NK-92 (cell line): ENCODE data around the gene RIPK4.

Experiments
- DNase-seq: peaks from one replicate; lab custom pipeline; 2025; ENCODE audit not compliant: unreplicated experiment; lab: John Stamatoyannopoulos, UW

The RIPK4 gene

GRCh38 chr21:41755258-41755933 lies 11.5 kb downstream of the RIPK4 start:
- no peak for DNase-seq

- no peak for DNase-seq
These were observed 12.4 kb downstream of the RIPK4 start for GRCh38 chr21:41754479-41754891.

- no peak for DNase-seq
These were observed 13.6 kb downstream of the RIPK4 start for GRCh38 chr21:41753006-41753898.

GRCh38 chr21:41752231-41752681 lies 14.6 kb downstream of the RIPK4 start:
- no peak for DNase-seq

- no peak for DNase-seq
These were observed 15.2 kb downstream of the RIPK4 start for GRCh38 chr21:41751611-41752011.

- no peak for DNase-seq
These were observed 16.2 kb downstream of the RIPK4 start for GRCh38 chr21:41750532-41751151.

GRCh38 chr21:41750051-41750450 lies 16.8 kb downstream of the RIPK4 start:
- no peak for DNase-seq

GRCh38 chr21:41749286-41749685 lies 17.6 kb downstream of the RIPK4 start:
- DNase-seq, result no peak

- DNase-seq, result no peak
These were observed 18.7 kb downstream of the RIPK4 start for GRCh38 chr21:41747943-41748738.

- no peak for DNase-seq
These were observed 20.2 kb downstream of the RIPK4 start for GRCh38 chr21:41746744-41747006.

- no peak for DNase-seq
These were observed 20.7 kb downstream of the RIPK4 start for GRCh38 chr21:41745971-41746743.

- DNase-seq, result no peak
These were observed 21.6 kb downstream of the RIPK4 start for GRCh38 chr21:41745026-41745820.

GRCh38 chr21:41744028-41744930 lies 22.6 kb downstream of the RIPK4 start:
- no peak for DNase-seq

GRCh38 chr21:41743321-41744027 lies 23.4 kb downstream of the RIPK4 start:
- no peak for DNase-seq

GRCh38 chr21:41742073-41742875 lies 24.6 kb downstream of the RIPK4 start:
- no peak for DNase-seq

- no peak for DNase-seq
These were observed 25.4 kb downstream of the RIPK4 start for GRCh38 chr21:41741253-41742072.
